Type B pancreatic cell (in vitro differentiated cells): ENCODE measurements around the gene ANAPC13. TPM values are rescaled to one million over a fixed set of nuclear protein-coding genes. Genes with fewer than 3 reads are reported as not detected.

Source experiments
- DNase-seq: peaks from one replicate; pipeline ENCODE4 v3.0.0; 2021; ENCODE audit warnings: mixed read lengths; ENCODE audit not compliant: unreplicated experiment; ENCODE audit errors: extremely low spot score
- H3K27ac Mint-ChIP-seq: 2 replicates; pipeline ENCODE4 v1.8.0; 2021; ENCODE audit warnings: mild to moderate bottlenecking, mixed read lengths
- H3K27me3 Mint-ChIP-seq: 2 replicates; pipeline ENCODE4 v1.8.0; 2021; ENCODE audit warnings: mixed read lengths
- H3K36me3 Mint-ChIP-seq: 2 replicates; pipeline ENCODE4 v1.8.0; 2021; ENCODE audit warnings: mixed read lengths
- H3K4me1 Mint-ChIP-seq: one replicate; pipeline ENCODE4 v1.8.0; 2021; ENCODE audit warnings: mixed read lengths; ENCODE audit not compliant: unreplicated experiment
- H3K4me3 Mint-ChIP-seq: 2 replicates; pipeline ENCODE4 v1.8.0; 2021; ENCODE audit warnings: mild to moderate bottlenecking, mixed read lengths
- H3K9me3 Mint-ChIP-seq: 2 replicates; pipeline ENCODE4 v1.8.0; 2021; ENCODE audit warnings: mixed read lengths
- CTCF ChIP-seq: fragments of 200-600 bp; sonication (generic); conservative IDR thresholded peaks from 2 replicates; pipeline ENCODE4 v1.5.0; 2021; ENCODE audit warnings: antibody characterized with exemption, mild to moderate bottlenecking
- total RNA-seq: library from RNA; stranded (reverse); gene quantifications from 2 replicates; pipeline ENCODE4 v1.2.1, GENCODE V29; 2021; ENCODE audit warnings: low replicate concordance

Gene ANAPC13
- total RNA-seq, 1 donor from 2014 or later, result 57.0 TPM

- no peaks in the 10 kb centered on the region for H3K4me1 Mint-ChIP-seq
- H3K4me3 Mint-ChIP-seq, result no peak overlapping the region
- no peak for TF ChIP-seq CTCF
- peaks cover 27% of the 10 kb centered on the region for H3K9me3 Mint-ChIP-seq
- H3K27ac Mint-ChIP-seq, result no peak overlapping the region
- H3K27me3 Mint-ChIP-seq, result no peaks in the 10 kb centered on the region
- peaks cover 71% of the 10 kb centered on the region for H3K36me3 Mint-ChIP-seq
- no peak for DNase-seq
Observed at GRCh38 chr3:134505485-134505884, 19.7 kb upstream of the ANAPC13 start.

GRCh38 chr3:134504132-134504531 is 18.3 kb upstream of the ANAPC13 start:
- Mint-ChIP-seq H3K4me3 (no peak overlapping the region), H3K36me3 (peaks cover 65% of the 10 kb centered on the region)

GRCh38 chr3:134503266-134503665 is 17.5 kb upstream of the ANAPC13 start:
- peaks cover 34% of the 10 kb centered on the region for H3K9me3 Mint-ChIP-seq

More at GRCh38 chr3:134504132-134504531, 18.3 kb upstream of the ANAPC13 start:
- DNase-seq, result no peak
- TF ChIP-seq CTCF, result no peak
- Mint-ChIP-seq H3K4me1 (no peaks in the 10 kb centered on the region), H3K9me3 (peaks cover 27% of the 10 kb centered on the region), H3K27ac (no peak overlapping the region), H3K27me3 (no peaks in the 10 kb centered on the region)

GRCh38 chr3:134496471-134497071 is 10.8 kb upstream of the ANAPC13 start:
- Mint-ChIP-seq H3K4me1 (no peaks in the 10 kb centered on the region), H3K36me3 (peaks cover 48% of the 10 kb centered on the region), H3K27ac (no peak overlapping the region), H3K27me3 (no peaks in the 10 kb centered on the region), H3K4me3 (no peak overlapping the region), H3K9me3 (peaks cover 17% of the 10 kb centered on the region)
- DNase-seq, result no peak
- TF ChIP-seq CTCF, result no peak

More at GRCh38 chr3:134503266-134503665, 17.5 kb upstream of the ANAPC13 start:
- H3K27me3 Mint-ChIP-seq, result no peaks in the 10 kb centered on the region
- H3K27ac Mint-ChIP-seq, result no peak overlapping the region
- H3K4me3 Mint-ChIP-seq, result no peak overlapping the region
- TF ChIP-seq CTCF, result no peak
- H3K36me3 Mint-ChIP-seq, result peaks cover 67% of the 10 kb centered on the region
- DNase-seq, result no peak
- no peaks in the 10 kb centered on the region for H3K4me1 Mint-ChIP-seq

- Mint-ChIP-seq H3K4me1 (no peaks in the 10 kb centered on the region), H3K27me3 (no peaks in the 10 kb centered on the region)
Observed at GRCh38 chr3:134495980-134496379, 10.2 kb upstream of the ANAPC13 start.

More at GRCh38 chr3:134495980-134496379, 10.2 kb upstream of the ANAPC13 start:
- H3K36me3 Mint-ChIP-seq, result peaks cover 45% of the 10 kb centered on the region
- DNase-seq, result no peak
- no peak for TF ChIP-seq CTCF
- no peak overlapping the region for H3K27ac Mint-ChIP-seq
- H3K4me3 Mint-ChIP-seq, result no peak overlapping the region
- peaks cover 17% of the 10 kb centered on the region for H3K9me3 Mint-ChIP-seq
